Activated naive CD8-positive, alpha-beta T cell treated with anti-CD3 and anti-CD28 coated beads, Interleukin-2, amount 10 ng/mL, durations not matched to agents 7 days and 5 days (primary cell): ENCODE results near the gene AP4B1. TPM values are rescaled to one million over a fixed set of nuclear protein-coding genes. Genes with fewer than 3 reads are reported as not detected.
"Not testable (repeated sequence)": the region's sequence is repeated elsewhere in the genome, so short reads cannot be mapped to it uniquely, and the experiment has no call there.

ENCODE experiments used
- ATAC-seq: fragments of 150-1000 bp; cut with Tn5 transposase; one replicate; pipeline ENCODE4 v1.10.0; 2021; ENCODE audit warnings: low read depth, moderate library complexity
- POLR2A ChIA-PET: fragments of 350-600 bp; sonication (Branson Sonifier 250); formaldehyde crosslinking; loops from one replicate; lab custom pipeline; 2021; ENCODE audit warnings: antibody characterized with exemption; lab: Charles Lee
- DNase-seq: peaks from one replicate; pipeline ENCODE4 v3.0.0; 2021
- H3K27ac Mint-ChIP-seq: one replicate; pipeline ENCODE4 v1.8.0; 2022; ENCODE audit warnings: mild to moderate bottlenecking, mixed read lengths
- H3K27me3 Mint-ChIP-seq: one replicate; pipeline ENCODE4 v1.8.0; 2022; ENCODE audit warnings: mild to moderate bottlenecking, moderate library complexity, mixed read lengths
- H3K36me3 Mint-ChIP-seq: one replicate; pipeline ENCODE4 v1.8.0; 2021; ENCODE audit warnings: mild to moderate bottlenecking, mixed read lengths
- H3K4me1 Mint-ChIP-seq: one replicate; pipeline ENCODE4 v1.8.0; 2021; ENCODE audit warnings: mixed read lengths
- H3K4me3 Mint-ChIP-seq: one replicate; pipeline ENCODE4 v1.8.0; 2022; ENCODE audit warnings: mild to moderate bottlenecking, moderate library complexity, mixed read lengths
- H3K9me3 Mint-ChIP-seq: one replicate; pipeline ENCODE4 v1.8.0; 2021; ENCODE audit warnings: mixed read lengths
- total RNA-seq, 2 experiments: library from RNA; stranded (reverse); gene quantifications; one replicate each; pipeline ENCODE4 v1.2.3, GENCODE V29; 2021

AP4B1 gene
- total RNA-seq, 2 experiments from 2014 or later = 53.9 to 60.5 TPM

DNA sequence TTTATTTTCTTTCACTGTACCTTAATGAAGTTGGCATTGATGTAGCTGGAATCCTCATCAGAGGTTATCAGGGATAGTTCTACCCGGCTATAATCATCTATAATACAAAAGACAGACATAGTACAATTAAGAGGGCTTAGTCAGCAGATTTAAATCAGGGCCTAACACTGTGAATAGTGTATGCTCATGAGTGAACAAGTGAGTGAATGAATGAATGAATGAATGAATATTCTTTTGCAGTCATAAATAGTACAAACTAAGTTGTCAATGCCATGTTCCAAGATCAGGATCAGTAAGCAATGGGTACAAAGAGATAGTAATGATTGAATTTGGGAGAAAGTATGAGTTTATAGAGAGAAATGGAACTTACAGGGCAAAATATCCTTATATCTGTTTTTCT is 45.6 kb downstream of the AP4B1 start:
- no peak for DNase-seq
- no peak for ATAC-seq
- no peaks in the 10 kb centered on the region for H3K27me3 Mint-ChIP-seq
- H3K4me1 Mint-ChIP-seq = peaks cover 38% of the 10 kb centered on the region
- H3K36me3 Mint-ChIP-seq = peaks cover 54% of the 10 kb centered on the region
- no peak overlapping the region for H3K4me3 Mint-ChIP-seq
- H3K9me3 Mint-ChIP-seq = no peaks in the 10 kb centered on the region
- no peak overlapping the region for H3K27ac Mint-ChIP-seq
- POLR2A ChIA-PET = interaction anchor here (0.6 to 1.5 kb wide), 3 partner anchors 11 to 45 kb away, joined by 3 to 6 read pairs (median 5); no protein-coding TSS in a partner anchor

DNA sequence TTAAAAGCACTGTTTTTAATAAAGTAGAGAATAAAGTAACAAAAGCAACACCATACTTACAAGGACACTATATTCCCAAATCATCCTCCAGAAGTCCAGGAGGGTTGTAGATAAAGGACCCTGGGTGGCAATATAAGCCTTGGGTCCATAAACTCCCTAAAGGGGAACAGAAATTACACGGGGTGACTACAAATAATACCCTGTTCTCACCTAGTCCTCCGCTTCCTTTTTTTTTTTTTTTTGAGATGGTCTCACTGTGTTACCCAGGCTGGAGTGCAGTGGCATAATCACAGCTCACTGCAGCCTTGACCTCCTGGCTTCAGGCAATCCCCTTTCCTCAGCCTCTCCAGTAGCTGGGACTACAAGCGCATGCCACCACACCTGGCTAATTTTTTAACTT is 46.2 kb downstream of the AP4B1 start:
- no peak overlapping the region for H3K27ac Mint-ChIP-seq
- DNase-seq (no peak), ATAC-seq (no peak)
- no peak overlapping the region for H3K4me3 Mint-ChIP-seq
- peaks cover 37% of the 10 kb centered on the region for H3K4me1 Mint-ChIP-seq
- no peaks in the 10 kb centered on the region for H3K27me3 Mint-ChIP-seq
- H3K9me3 Mint-ChIP-seq = no peaks in the 10 kb centered on the region
- POLR2A ChIA-PET = interaction anchor here (0.6 to 1.0 kb wide), 2 partner anchors 27 to 46 kb away, joined by 3 to 6 read pairs; no protein-coding TSS in a partner anchor
- peaks cover 53% of the 10 kb centered on the region for H3K36me3 Mint-ChIP-seq

DNA sequence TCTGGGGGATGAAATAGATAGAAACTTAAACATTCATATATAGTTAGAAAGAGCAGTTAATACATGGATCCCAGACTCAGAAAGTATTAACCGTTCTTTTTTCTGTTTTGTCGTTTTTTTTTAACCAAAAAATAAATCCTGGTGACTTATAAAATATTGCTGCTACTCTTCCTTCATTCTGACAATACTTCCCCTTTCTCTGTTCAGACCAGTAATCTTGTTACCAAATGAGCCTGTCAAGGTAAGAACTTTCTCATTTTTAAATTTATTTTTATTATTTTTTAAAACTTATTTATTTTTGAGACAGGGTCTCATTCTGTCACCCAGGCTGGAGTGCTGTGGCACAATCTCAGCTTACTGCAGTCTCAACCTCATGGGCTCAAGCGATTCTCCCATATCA is 46.8 kb downstream of the AP4B1 start:
- no peak overlapping the region for H3K4me3 Mint-ChIP-seq
- H3K27ac Mint-ChIP-seq = no peak overlapping the region
- H3K9me3 Mint-ChIP-seq = no peaks in the 10 kb centered on the region
- DNase-seq = no peak
- ATAC-seq = no peak
- POLR2A ChIA-PET = interaction anchor here (1.0 kb wide), 1 partner anchor 46 kb away, joined by 3 read pairs; no protein-coding TSS in a partner anchor
- no peaks in the 10 kb centered on the region for H3K27me3 Mint-ChIP-seq
- peaks cover 32% of the 10 kb centered on the region for H3K4me1 Mint-ChIP-seq
- peaks cover 49% of the 10 kb centered on the region for H3K36me3 Mint-ChIP-seq

DNA sequence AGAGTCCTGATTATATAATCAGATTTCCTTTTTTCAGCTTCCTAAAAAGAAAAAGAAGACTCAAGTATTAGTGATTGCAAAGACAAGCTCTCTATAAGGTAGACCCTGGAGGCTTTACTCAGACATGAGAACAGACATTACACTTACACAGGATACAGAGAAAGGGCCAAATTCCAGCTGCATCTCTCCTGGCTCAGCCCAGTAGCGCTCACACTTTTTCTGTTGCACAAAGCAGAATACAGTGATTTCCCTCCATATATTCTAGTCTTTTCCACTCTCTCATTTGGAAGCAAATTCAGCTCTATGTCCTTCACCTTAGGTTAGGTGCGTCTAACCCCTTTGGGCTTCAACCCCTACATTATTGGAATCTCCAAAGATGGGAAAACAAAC is 48.2 kb downstream of the AP4B1 start:
- no peaks in the 10 kb centered on the region for H3K27me3 Mint-ChIP-seq

DNA sequence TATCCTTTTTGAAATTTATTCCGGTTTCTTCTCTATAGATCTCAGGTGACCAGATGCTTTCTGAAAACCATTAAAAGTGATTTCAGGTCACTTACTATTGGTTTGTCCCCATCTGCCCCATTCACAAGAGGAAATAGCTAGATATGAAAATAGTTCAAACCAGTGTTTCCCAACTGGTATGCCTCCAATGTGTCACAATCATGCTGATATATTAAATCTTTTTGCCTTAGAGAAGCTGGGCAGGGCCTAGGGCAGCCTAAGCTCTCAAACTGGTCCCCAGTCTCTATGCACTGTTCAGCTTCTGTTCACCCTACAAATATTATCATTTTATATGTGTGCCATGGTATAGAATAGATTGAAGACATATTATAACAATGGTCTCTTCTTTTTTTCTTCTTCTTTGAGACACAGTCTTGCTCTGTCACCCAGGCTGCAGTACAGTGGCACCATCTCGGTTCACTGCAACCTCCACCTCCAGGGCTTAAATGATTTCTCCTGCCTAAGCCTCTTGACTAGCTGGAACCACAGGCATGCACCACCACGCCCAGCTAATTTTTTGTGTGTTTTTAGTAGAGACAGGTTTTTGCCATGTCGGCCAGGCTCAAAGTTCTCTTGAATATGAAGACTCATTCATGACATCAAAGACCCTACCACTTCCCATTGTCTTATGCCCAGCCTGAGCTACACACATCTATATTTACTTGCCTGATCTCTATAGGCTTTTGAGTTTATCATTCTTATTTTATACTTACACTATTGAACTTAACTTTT is 48.8 kb downstream of the AP4B1 start:
- Mint-ChIP-seq H3K4me1 (peaks cover 25% of the 10 kb centered on the region), H3K9me3 (no peaks in the 10 kb centered on the region), H3K27me3 (no peaks in the 10 kb centered on the region), H3K27ac (no peak overlapping the region), H3K36me3 (peaks cover 47% of the 10 kb centered on the region), H3K4me3 (no peak overlapping the region)
- POLR2A ChIA-PET = no interaction called here
- no peak for ATAC-seq
- no peak for DNase-seq

More for the DNA sequence above, 48.2 kb downstream of the AP4B1 start:
- POLR2A ChIA-PET = no interaction called here
- DNase-seq (no peak), ATAC-seq (no peak)
- H3K27ac Mint-ChIP-seq = no peak overlapping the region
- H3K4me3 Mint-ChIP-seq = no peak overlapping the region
- H3K9me3 Mint-ChIP-seq = no peaks in the 10 kb centered on the region
- peaks cover 26% of the 10 kb centered on the region for H3K4me1 Mint-ChIP-seq
- peaks cover 47% of the 10 kb centered on the region for H3K36me3 Mint-ChIP-seq

DNA sequence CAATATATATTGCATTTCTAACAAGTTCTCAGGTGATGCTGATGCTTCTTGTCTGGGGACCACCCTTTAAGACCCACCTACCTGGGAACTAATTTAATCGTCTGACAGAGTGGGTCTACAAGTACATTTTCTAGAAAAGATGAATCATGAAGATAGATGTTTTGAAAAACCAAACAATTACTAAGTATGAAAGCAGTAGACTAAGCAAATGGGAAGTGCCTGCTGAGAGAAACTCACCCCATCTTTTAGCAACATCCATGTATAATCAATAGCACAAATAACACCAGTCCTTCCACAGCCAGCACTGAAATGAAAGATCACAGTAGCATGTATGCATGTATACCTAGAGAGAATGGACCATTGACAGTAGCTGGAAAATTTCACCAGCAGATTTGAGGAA is 50.4 kb downstream of the AP4B1 start:
- POLR2A ChIA-PET = no interaction called here
- ATAC-seq = no peak

DNA sequence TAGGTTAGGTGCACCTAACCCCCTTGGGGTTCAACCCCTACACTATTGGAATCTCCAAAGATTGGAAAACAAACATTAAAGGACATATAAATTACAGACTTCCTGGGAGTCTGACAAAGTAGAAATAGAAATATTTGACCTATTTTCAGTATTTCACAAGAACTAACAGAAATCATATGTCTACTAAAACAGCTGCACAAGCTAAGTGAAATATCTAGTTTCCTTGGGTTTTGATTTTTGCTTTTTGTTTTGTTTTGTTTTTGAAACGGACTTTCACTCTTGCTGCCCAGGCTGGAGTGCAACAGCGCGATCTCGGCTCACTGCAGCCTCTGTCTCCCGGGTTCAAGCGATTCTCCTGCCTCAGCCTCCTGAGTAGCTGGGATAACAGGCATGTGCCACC is 51.9 kb downstream of the AP4B1 start:
- ATAC-seq, H3K9me3 Mint-ChIP-seq: not testable (repeated sequence)

More for the DNA sequence above, 50.4 kb downstream of the AP4B1 start:
- Mint-ChIP-seq H3K36me3 (peaks cover 56% of the 10 kb centered on the region), H3K4me1 (peaks cover 22% of the 10 kb centered on the region), H3K27me3 (no peaks in the 10 kb centered on the region), H3K4me3 (no peak overlapping the region), H3K27ac (no peak overlapping the region), H3K9me3 (no peaks in the 10 kb centered on the region)
- no peak for DNase-seq

DNA sequence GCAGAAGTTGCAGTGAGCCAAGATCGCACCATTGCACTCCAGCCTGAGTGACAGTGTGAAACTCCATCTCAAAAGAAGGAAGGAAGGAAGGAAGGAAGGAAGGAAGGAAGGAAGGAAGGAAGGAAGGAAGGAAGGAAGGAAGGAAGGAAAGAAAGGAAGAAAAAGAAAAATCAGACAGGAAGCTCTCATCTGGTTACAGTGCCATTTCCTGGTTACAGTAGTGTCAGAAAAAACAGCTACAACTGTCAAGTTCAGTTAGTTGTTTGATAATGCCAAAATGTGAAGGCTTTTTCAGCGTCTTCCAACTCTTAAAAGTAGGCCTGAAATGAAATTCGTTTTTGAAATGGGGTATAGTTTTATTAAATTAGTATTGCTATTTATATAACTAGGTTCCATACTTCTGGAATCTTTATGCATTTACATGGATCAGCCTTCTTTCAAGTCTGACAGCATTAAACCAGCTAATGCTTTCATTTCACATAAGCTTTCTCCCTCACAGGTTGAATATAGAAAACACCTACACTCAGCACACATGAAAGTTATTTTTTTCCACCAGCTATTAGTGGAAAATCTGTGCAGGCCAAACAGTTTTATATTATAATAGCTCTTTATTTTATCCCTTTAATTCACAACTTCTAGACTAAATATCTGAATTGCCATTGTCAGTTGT is 54.3 kb downstream of the AP4B1 start:
- H3K36me3 Mint-ChIP-seq = peaks cover 56% of the 10 kb centered on the region
- ATAC-seq (peak; percentile 22), DNase-seq (no peak)
- POLR2A ChIA-PET = interaction anchor here (0.6 to 1.4 kb wide), 7 partner anchors 18 to 1459 kb away, joined by 3 to 7 read pairs (median 4); partner anchors contain the start of genes AP4B1, DCLRE1B and HIPK1
- H3K4me3 Mint-ChIP-seq = no peak overlapping the region
- peaks cover 2% of the 10 kb centered on the region for H3K9me3 Mint-ChIP-seq
- no peaks in the 10 kb centered on the region for H3K27me3 Mint-ChIP-seq
- peak overlapping the region; percentile 65 for H3K27ac Mint-ChIP-seq
- peaks cover 16% of the 10 kb centered on the region for H3K4me1 Mint-ChIP-seq

More for the DNA sequence above, 51.9 kb downstream of the AP4B1 start:
- peaks cover 55% of the 10 kb centered on the region for H3K36me3 Mint-ChIP-seq
- POLR2A ChIA-PET = interaction anchor here (0.7 to 1.1 kb wide), 2 partner anchors 40 to 47 kb away, joined by 3 to 4 read pairs; partner anchors contain the start of gene RSBN1
- H3K4me3 Mint-ChIP-seq, H3K27ac Mint-ChIP-seq, DNase-seq, H3K27me3 Mint-ChIP-seq: not testable (repeated sequence)
- peaks cover 17% of the 10 kb centered on the region for H3K4me1 Mint-ChIP-seq

DNA sequence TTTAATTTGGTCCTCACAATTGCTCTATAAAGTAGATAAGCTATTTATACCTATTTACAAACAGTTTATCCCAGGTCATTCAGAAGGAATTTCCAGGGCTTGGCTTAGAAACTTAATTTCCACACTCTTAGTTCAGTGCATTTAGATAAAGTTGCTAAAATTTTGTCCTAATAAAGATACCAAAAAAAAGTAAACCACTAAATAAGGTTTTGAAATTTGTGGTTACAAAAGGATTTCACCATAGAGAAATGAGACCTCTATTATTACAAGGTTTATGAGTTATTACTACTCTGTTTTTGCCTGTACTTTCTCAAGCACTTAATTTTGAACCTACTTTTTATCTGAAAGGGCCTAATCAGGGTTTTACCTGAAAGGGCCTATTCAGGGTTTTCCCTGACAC is 55.5 kb downstream of the AP4B1 start:
- no peak overlapping the region for H3K27ac Mint-ChIP-seq

DNA sequence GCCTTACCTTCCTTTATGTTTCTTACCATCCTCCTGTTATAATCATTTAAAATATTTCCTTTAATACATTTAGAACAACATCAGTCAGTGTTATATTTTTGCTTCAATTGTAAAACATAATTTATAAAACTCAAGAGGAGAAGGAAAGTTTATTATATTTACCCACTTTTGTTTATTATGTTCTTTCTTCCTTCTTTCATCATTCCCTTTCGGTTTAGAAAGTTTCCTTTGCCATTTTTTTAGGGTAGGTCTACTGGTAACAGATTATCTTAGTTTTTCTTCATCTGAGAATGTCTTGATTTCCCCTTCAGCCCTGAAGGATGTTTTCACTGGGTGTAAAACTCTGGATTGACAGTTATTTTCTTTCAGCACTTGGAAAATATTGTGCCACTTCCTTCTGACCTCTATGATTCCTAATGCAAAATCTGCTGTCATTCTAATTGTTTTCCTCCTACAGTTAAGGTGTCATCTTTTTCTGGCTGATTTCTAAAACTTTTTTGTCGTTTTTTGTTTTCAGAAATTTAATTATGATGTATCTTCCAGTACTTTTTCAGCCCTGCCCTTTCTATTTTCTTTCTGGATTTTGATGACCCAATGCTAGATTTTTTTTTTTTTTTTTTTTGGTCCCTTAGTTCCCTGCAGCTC is 58.1 kb downstream of the AP4B1 start:
- Mint-ChIP-seq H3K4me1 (peaks cover 12% of the 10 kb centered on the region), H3K27ac (no peak overlapping the region)

More for the DNA sequence above, 55.5 kb downstream of the AP4B1 start:
- no peak overlapping the region for H3K4me3 Mint-ChIP-seq
- peaks cover 2% of the 10 kb centered on the region for H3K9me3 Mint-ChIP-seq
- peaks cover 12% of the 10 kb centered on the region for H3K4me1 Mint-ChIP-seq
- no peaks in the 10 kb centered on the region for H3K27me3 Mint-ChIP-seq
- DNase-seq (no peak), ATAC-seq (no peak)
- POLR2A ChIA-PET = no interaction called here
- H3K36me3 Mint-ChIP-seq = peaks cover 48% of the 10 kb centered on the region

More for the DNA sequence above, 58.1 kb downstream of the AP4B1 start:
- Mint-ChIP-seq H3K36me3 (peaks cover 59% of the 10 kb centered on the region), H3K9me3 (peaks cover 2% of the 10 kb centered on the region), H3K27me3 (no peaks in the 10 kb centered on the region), H3K4me3 (no peak overlapping the region)
- DNase-seq (no peak), ATAC-seq (no peak)
- POLR2A ChIA-PET = no interaction called here

Other genes starting within 250 kb of the AP4B1 start
- 10 to 100 TPM; 19.2 to 22.6 TPM for gene PHTF1, start 145.3 kb downstream of the AP4B1 start, total RNA-seq
- gene RSBN1, start 92.3 kb downstream of the AP4B1 start, total RNA-seq = 10 to 100 TPM; 32.7 to 37.0 TPM
- gene PTPN22, start 33.1 kb downstream of the AP4B1 start, total RNA-seq = 10 to 100 TPM; 74.1 to 82.9 TPM
- 1 to 10 TPM; 1.1 to 2.9 TPM for gene BCL2L15, start 17.2 kb downstream of the AP4B1 start, total RNA-seq
- gene DCLRE1B, start 527 bp upstream of the AP4B1 start, total RNA-seq = 10 to 100 TPM; 13.4 to 14.3 TPM
- 10 to 100 TPM; 93.0 to 99.4 TPM for gene HIPK1, start 24.5 kb upstream of the AP4B1 start, total RNA-seq
- under 1 TPM; 0.45 to 0.64 TPM for gene OLFML3, start 74.7 kb upstream of the AP4B1 start, total RNA-seq
- gene SYT6, start 249.1 kb upstream of the AP4B1 start, total RNA-seq = not detected